Lower leg skin (tissue), 3 donors: Measurements from ENCODE around the gene BCAR3.

Experiments used
- CTCF ChIP-seq, 3 donors: fragments of 450-650 bp; IDR thresholded peaks; one replicate each; pipeline ENCODE4 v1.5.1; 2016; ENCODE audit warnings: antibody characterized with exemption in 3 of 3, mild to moderate bottlenecking in 3 of 3, moderate library complexity in 2 of 3
- POLR2A ChIP-seq, 2 donors: fragments of 450-650 bp; IDR thresholded peaks; one replicate each; pipeline ENCODE4 v1.6.1; 2016 to 2017; ENCODE audit warnings: antibody characterized with exemption in 2 of 2, mild to moderate bottlenecking in 1 of 2, moderate library complexity in 1 of 2

- no peak for TF ChIP-seq CTCF (IDR thresholded peaks at IDR 0.05)
- no peak for TF ChIP-seq POLR2A (IDR thresholded peaks at IDR 0.05)
Observed at GRCh38 chr1:93675271-93675670, 6.4 kb downstream of the BCAR3 start.
